ENCODE results near the gene APOD. TPM values are rescaled to one million over a fixed set of nuclear protein-coding genes. Genes with fewer than 3 reads are reported as not detected.

APOD gene
- total and polyA plus RNA-seq, 10 of the 15 experiments (the other 5 are each of a cell fraction or from before 2014, with no cell fraction given) = 0.06 to 0.77 (median 0.47) TPM; not detected in 3

GRCh38 chr3:195570912-195571311, 12.8 kb downstream of the APOD start:
- no peak for FAIRE-seq
- Histone ChIP-seq H3K4me2 (ENCODE audit: control insufficient read depth, insufficient read depth) (no peak overlapping the region), H3K27ac (ENCODE audit: control insufficient read depth, insufficient read depth) (no peak overlapping the region), H3K27me3 (replicated peaks in 1 of 2; ENCODE audit: control insufficient read depth in 2 of 2, insufficient read depth in 2 of 2, low read length in 1 of 2) (no peaks in the 10 kb centered on the region; a peak in 2 of 4 replicates), H3K9me3 (replicated peaks; ENCODE audit: control insufficient read depth, insufficient read depth, low read length) (no peaks in the 10 kb centered on the region), H3K36me3 (ENCODE audit: control insufficient read depth in 2 of 2, insufficient read depth in 2 of 2, low read length in 1 of 2) (no peaks in the 10 kb centered on the region), H2AFZ (ENCODE audit: control insufficient read depth, low read depth, low read length) (no peak overlapping the region), H3K4me1 (ENCODE audit: control insufficient read depth, insufficient read depth, low read length) (no peaks in the 10 kb centered on the region), H3K9ac (ENCODE audit: control insufficient read depth, insufficient read depth, low read length) (no peak overlapping the region), H3K4me3 (no peak overlapping the region), H4K20me1 (ENCODE audit: control insufficient read depth, insufficient read depth) (no peaks in the 10 kb centered on the region), H3K79me2 (ENCODE audit: control insufficient read depth, insufficient read depth, low read length) (no peaks in the 10 kb centered on the region)
- 73% methylated on average over 9 of the region's 9 CpGs for WGBS (ENCODE audit: insufficient coverage, insufficient replicate concordance, low lambda C conversion rate, missing lambda C conversion rate)
- RAD21 ChIA-PET (ENCODE audit: unreplicated experiment) = no interaction called here
- no peak for ATAC-seq
- CTCF ChIA-PET = interaction anchor here (0.6 to 1.4 kb wide), 3 partner anchors 10 to 85 kb away, joined by 3 to 4 read pairs (median 3); no protein-coding TSS in a partner anchor
- SMC1A ChIA-PET (ENCODE audit: uncharacterized antibody, unreplicated experiment) = interaction anchor here (2.0 kb wide), 1 partner anchor 12 kb away, joined by 6 read pairs; the partner anchor contains the start of gene APOD
- POLR2A ChIA-PET = interaction anchor here (0.5 kb wide), 1 partner anchor 273 kb away, joined by 3 read pairs; no protein-coding TSS in a partner anchor
- intact Hi-C loops (cut with micrococcal nuclease; ENCODE audit: unreplicated experiment) = no loop called here
- in situ Hi-C loops (cut with MboI) = no loop called here
- BruUV-seq (replicated peaks) = no TSS peak
- no peak for DNase-seq (ENCODE audit: low read depth, low spot score)
- TF ChIP-seq ZBTB11 (CRISPR knock-in tag; IDR thresholded peaks at IDR 0.05) (no peak), EZH2 (IDR thresholded peaks at IDR 0.05; ENCODE audit: borderline replicate concordance, control insufficient read depth, low read depth, low read length) (no peak), PML (IDR thresholded peaks at IDR 0.05; ENCODE audit: low read length) (no peak), SMC3 (IDR thresholded peaks at IDR 0.05; ENCODE audit: borderline replicate concordance, low read length) (no peak), YBX1 (IDR thresholded peaks at IDR 0.05) (no peak), ZZZ3 (IDR thresholded peaks at IDR 0.05; ENCODE audit: control insufficient read depth, insufficient read length, low read depth) (no peak), BHLHE40 (IDR thresholded peaks at IDR 0.05; ENCODE audit: borderline replicate concordance in 1 of 2, low read depth in 2 of 2, low read length in 1 of 2) (no peak), TCF3 (IDR thresholded peaks at IDR 0.05; ENCODE audit: borderline replicate concordance, insufficient read depth, low read depth, low read length) (no peak), BRCA1 (IDR thresholded peaks at IDR 0.05; ENCODE audit: low read depth, low read length) (no peak)
- TF ChIP-seq, protein P1, sequence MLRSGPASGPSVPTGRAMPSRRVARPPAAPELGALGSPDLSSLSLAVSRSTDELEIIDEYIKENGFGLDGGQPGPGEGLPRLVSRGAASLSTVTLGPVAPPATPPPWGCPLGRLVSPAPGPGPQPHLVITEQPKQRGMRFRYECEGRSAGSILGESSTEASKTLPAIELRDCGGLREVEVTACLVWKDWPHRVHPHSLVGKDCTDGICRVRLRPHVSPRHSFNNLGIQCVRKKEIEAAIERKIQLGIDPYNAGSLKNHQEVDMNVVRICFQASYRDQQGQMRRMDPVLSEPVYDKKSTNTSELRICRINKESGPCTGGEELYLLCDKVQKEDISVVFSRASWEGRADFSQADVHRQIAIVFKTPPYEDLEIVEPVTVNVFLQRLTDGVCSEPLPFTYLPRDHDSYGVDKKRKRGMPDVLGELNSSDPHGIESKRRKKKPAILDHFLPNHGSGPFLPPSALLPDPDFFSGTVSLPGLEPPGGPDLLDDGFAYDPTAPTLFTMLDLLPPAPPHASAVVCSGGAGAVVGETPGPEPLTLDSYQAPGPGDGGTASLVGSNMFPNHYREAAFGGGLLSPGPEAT (IDR thresholded peaks at IDR 0.05; ENCODE audit: low read depth) = no peak
- TF ChIP-seq, protein P2, sequence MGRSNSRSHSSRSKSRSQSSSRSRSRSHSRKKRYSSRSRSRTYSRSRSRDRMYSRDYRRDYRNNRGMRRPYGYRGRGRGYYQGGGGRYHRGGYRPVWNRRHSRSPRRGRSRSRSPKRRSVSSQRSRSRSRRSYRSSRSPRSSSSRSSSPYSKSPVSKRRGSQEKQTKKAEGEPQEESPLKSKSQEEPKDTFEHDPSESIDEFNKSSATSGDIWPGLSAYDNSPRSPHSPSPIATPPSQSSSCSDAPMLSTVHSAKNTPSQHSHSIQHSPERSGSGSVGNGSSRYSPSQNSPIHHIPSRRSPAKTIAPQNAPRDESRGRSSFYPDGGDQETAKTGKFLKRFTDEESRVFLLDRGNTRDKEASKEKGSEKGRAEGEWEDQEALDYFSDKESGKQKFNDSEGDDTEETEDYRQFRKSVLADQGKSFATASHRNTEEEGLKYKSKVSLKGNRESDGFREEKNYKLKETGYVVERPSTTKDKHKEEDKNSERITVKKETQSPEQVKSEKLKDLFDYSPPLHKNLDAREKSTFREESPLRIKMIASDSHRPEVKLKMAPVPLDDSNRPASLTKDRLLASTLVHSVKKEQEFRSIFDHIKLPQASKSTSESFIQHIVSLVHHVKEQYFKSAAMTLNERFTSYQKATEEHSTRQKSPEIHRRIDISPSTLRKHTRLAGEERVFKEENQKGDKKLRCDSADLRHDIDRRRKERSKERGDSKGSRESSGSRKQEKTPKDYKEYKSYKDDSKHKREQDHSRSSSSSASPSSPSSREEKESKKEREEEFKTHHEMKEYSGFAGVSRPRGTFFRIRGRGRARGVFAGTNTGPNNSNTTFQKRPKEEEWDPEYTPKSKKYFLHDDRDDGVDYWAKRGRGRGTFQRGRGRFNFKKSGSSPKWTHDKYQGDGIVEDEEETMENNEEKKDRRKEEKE (IDR thresholded peaks at IDR 0.05) = no peak
- TF ChIP-seq, protein P3, sequence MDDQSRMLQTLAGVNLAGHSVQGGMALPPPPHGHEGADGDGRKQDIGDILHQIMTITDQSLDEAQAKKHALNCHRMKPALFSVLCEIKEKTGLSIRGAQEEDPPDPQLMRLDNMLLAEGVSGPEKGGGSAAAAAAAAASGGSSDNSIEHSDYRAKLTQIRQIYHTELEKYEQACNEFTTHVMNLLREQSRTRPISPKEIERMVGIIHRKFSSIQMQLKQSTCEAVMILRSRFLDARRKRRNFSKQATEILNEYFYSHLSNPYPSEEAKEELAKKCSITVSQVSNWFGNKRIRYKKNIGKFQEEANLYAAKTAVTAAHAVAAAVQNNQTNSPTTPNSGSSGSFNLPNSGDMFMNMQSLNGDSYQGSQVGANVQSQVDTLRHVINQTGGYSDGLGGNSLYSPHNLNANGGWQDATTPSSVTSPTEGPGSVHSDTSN (IDR thresholded peaks at IDR 0.05; ENCODE audit: insufficient replicate concordance, low read depth, low read length) = no peak
- TF ChIP-seq, protein P4, sequence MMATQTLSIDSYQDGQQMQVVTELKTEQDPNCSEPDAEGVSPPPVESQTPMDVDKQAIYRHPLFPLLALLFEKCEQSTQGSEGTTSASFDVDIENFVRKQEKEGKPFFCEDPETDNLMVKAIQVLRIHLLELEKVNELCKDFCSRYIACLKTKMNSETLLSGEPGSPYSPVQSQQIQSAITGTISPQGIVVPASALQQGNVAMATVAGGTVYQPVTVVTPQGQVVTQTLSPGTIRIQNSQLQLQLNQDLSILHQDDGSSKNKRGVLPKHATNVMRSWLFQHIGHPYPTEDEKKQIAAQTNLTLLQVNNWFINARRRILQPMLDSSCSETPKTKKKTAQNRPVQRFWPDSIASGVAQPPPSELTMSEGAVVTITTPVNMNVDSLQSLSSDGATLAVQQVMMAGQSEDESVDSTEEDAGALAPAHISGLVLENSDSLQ (IDR thresholded peaks at IDR 0.05) = no peak

Measured in GM12878 (cell line).